GM23248 (cell line): Measurements from ENCODE around the gene SUGT1.

Experiments
- EZH2 ChIP-seq: fragments of 200-600 bp; sonication (generic); IDR thresholded peaks from 2 replicates; pipeline ENCODE4 v1.6.1; 2018; ENCODE audit warnings: antibody characterized with exemption, mild to moderate bottlenecking; ENCODE audit not compliant: insufficient read depth, poor library complexity, severe bottlenecking
- EZH2phosphoT487 ChIP-seq: fragments of 200-600 bp; sonication (generic); IDR thresholded peaks from 2 replicates; pipeline ENCODE4 v1.6.1; 2018; ENCODE audit warnings: antibody characterized with exemption, moderate library complexity, mild to moderate bottlenecking, low read depth; ENCODE audit not compliant: insufficient read depth

GRCh38 chr13:52743988-52744387 lies 91.4 kb downstream of the SUGT1 start:
- TF ChIP-seq EZH2 = no peak
- TF ChIP-seq EZH2phosphoT487 = no peak
